Kidney (tissue), 22 donors: ENCODE measurements around the gene CD209. TPM values are rescaled to one million over a fixed set of nuclear protein-coding genes. Genes with fewer than 3 reads are reported as not detected.
"Not testable (repeated sequence)": the region's sequence is repeated elsewhere in the genome, so short reads cannot be mapped to it uniquely, and the experiment has no call there.

ENCODE experiments used
- DNase-seq, 5 donors: peaks; one replicate each; pipeline ENCODE4 v3.0.0-alpha.2; 2013 to 2020
- FAIRE-seq: peaks from 2 replicates; lab custom pipeline; 2012; peaks lifted over from hg19 to GRCh38; lab: Jason Lieb, UNC
- H3K27ac ChIP-seq, 2 donors: one replicate each; pipeline ENCODE4 v1.7.0; 2013; ENCODE audit warnings: low read depth in 2 of 2, low read length in 2 of 2, inconsistent platforms in 1 of 2
- H3K27me3 ChIP-seq: one replicate; pipeline ENCODE4 v1.7.1; 2013; ENCODE audit warnings: low read length, inconsistent platforms; ENCODE audit not compliant: control insufficient read depth, insufficient read depth
- H3K36me3 ChIP-seq, 3 donors: one replicate each; pipeline versions ENCODE4 v1.7.0 to v1.7.1; 2013; ENCODE audit warnings: low read length in 3 of 3, control low read depth in 1 of 3, inconsistent platforms in 1 of 3; ENCODE audit not compliant: insufficient read depth in 3 of 3, control insufficient read depth in 2 of 3
- H3K4me1 ChIP-seq, 3 donors: one replicate each; pipeline versions ENCODE4 v1.7.0 to v1.7.1; 2013; ENCODE audit warnings: low read length in 3 of 3, inconsistent platforms in 1 of 3, low read depth in 1 of 3; ENCODE audit not compliant: control insufficient read depth in 2 of 3, insufficient read depth in 2 of 3
- H3K4me3 ChIP-seq, 3 donors: one replicate each; pipeline versions ENCODE4 v1.7.0 to v1.8.1; 2013; ENCODE audit warnings: low read length in 3 of 3, control low read depth in 1 of 3, inconsistent platforms in 1 of 3
- H3K9ac ChIP-seq, 3 donors: one replicate each; pipeline versions ENCODE4 v1.7.0 to v1.7.1; 2013; ENCODE audit warnings: low read length in 3 of 3, control low read depth in 1 of 3, inconsistent platforms in 1 of 3
- H3K9me3 ChIP-seq, 3 donors: one replicate each; pipeline versions ENCODE4 v1.7.0 to v1.7.1; 2013; ENCODE audit warnings: low read length in 3 of 3, control low read depth in 1 of 3, inconsistent platforms in 1 of 3; ENCODE audit not compliant: control insufficient read depth in 2 of 3, insufficient read depth in 1 of 3
- CTCF ChIP-seq: IDR thresholded peaks from 3 replicates; pipeline ENCODE4 v1.5.1; 2012; ENCODE audit warnings: mild to moderate bottlenecking, moderate library complexity, borderline replicate concordance; ENCODE audit not compliant: insufficient read depth; ENCODE audit errors: extremely low read depth
- intact Hi-C: fragments of 100-400 bp; cut with DNase I; formaldehyde crosslinking; loops from one replicate; pipeline ENCODE4 v1.11.1; 2022
- long read RNA-seq, 10 donors: library from polyadenylated mRNA in 1 of 10; unstranded in 1 of 10; transcript quantifications; one replicate each; pipeline ENCODE4 v2.0.0 and lab custom pipeline, GENCODE V29; 2021 to 2026
- polyA plus RNA-seq: library from polyadenylated mRNA; stranded (reverse); fragments of 350-450 nt; fragmentation: Illumina TruSeq; extraction: RNeasy Lipid Tissue Mini Kit (QIAGEN cat#74804); gene quantifications from one replicate; pipeline ENCODE4 v1.2.3, GENCODE V29; 2014; ENCODE audit warnings: low read depth, low replicate concordance; ENCODE audit not compliant: insufficient read depth
- total RNA-seq: library from RNA; stranded (reverse); fragmentation: NEBNext Ultra II Directional; extraction: Animal tissue kit (Norgen Biotek cat#: 25700); gene quantifications from one replicate; pipeline ENCODE4 v1.2.1, GENCODE V29; 2021
- donor health status: control.
- donor health status: control.
- donor health status: control.
- donor health status: control.
- donor health status: control.
- donor health status: DM: yes; HTN: yes; CAD: no.
- donor health status: Normal renal cell carcinoma (clear cell type).

Gene CD209
- total RNA-seq (11.7 TPM), polyA plus RNA-seq (1.2 TPM)
- long read RNA-seq, donor 1, result 0 reads
- long read RNA-seq, donor 2, result 0 reads
- long read RNA-seq, donor 3, full-length matches to known transcripts, result 1 of 1 reads
- long read RNA-seq, donor 3, partial matches to known transcripts, result 0 of 1 reads
- long read RNA-seq, donor 3, other reads (novel, unspliced or antisense), result 0 of 1 reads
- long read RNA-seq, donor 4, result 0 reads
- long read RNA-seq, donor 5, result 0 reads
- long read RNA-seq, donor 6, result 0 reads
- long read RNA-seq, donor 7, partial matches to known transcripts, result 0 of 1 reads
- long read RNA-seq, donor 7, other reads (novel, unspliced or antisense), result 1 of 1 reads
- long read RNA-seq, donor 8, result 0 reads
- long read RNA-seq, donor 9, result 0 reads
- long read RNA-seq, donor 10, result 0 reads

- TF ChIP-seq CTCF, result no peak
- Histone ChIP-seq H3K9me3 (no peaks in the 10 kb centered on the region), H3K4me1 (no peaks in the 10 kb centered on the region), H3K36me3 (no peaks in the 10 kb centered on the region), H3K4me3 (no peak within 1 kb of the TSS), H3K9ac (no peak within 1 kb of the TSS), H3K27me3 (no peaks in the 10 kb centered on the region), H3K27ac (no peak within 1 kb of the TSS)
- peak in 4 of 5 donors; percentile 27 to 63 (median 54) for DNase-seq
- FAIRE-seq, result no peak
- intact Hi-C loops, result no loop called here
Measured at GRCh38 chr19:7746903-7747884, at the start of gene CD209. CD209 (minus strand) TSS chr19:7747534; CDS start chr19:7747511, 23 bp downstream.

- Histone ChIP-seq H3K9me3 (no peaks in the 10 kb centered on the region), H3K4me1 (no peaks in the 10 kb centered on the region), H3K36me3 (no peaks in the 10 kb centered on the region), H3K4me3 (no peak overlapping the region), H3K27ac (no peak overlapping the region), H3K9ac (no peak overlapping the region), H3K27me3 (no peaks in the 10 kb centered on the region)
- DNase-seq, result no peak
- intact Hi-C loops, result no loop called here
- FAIRE-seq, result no peak
- TF ChIP-seq CTCF, result no peak
Measured at GRCh38 chr19:7795555-7796161, 48.3 kb upstream of the CD209 start.

- H3K27me3 ChIP-seq, result peaks cover 7% of the 10 kb centered on the region
- H3K4me3 ChIP-seq, result no peak overlapping the region
- TF ChIP-seq CTCF, result no peak
- DNase-seq, result no peak
- no peaks in the 10 kb centered on the region for H3K9me3 ChIP-seq
- no peak overlapping the region for H3K27ac ChIP-seq
- no peak overlapping the region for H3K9ac ChIP-seq
- intact Hi-C loops, result no loop called here
- no peaks in the 10 kb centered on the region for H3K36me3 ChIP-seq
- no peaks in the 10 kb centered on the region for H3K4me1 ChIP-seq
- FAIRE-seq, result no peak
Measured at GRCh38 chr19:7793493-7793892, 46.2 kb upstream of the CD209 start.

- FAIRE-seq, H3K9ac ChIP-seq, H3K27ac ChIP-seq, H3K9me3 ChIP-seq, H3K27me3 ChIP-seq, intact Hi-C loops, H3K4me1 ChIP-seq, H3K36me3 ChIP-seq, H3K4me3 ChIP-seq: not testable (repeated sequence)
- peak in 2 of 5 donors; percentile 23 to 32 for DNase-seq
Measured at GRCh38 chr19:7792701-7793100, 45.4 kb upstream of the CD209 start.
